Astrocyte of the spinal cord (primary cell): ENCODE results near the gene APOO.
A peak's percentile ranks its signal among the peaks of the same experiment; 100 is the strongest.

Experiments used
- DNase-seq: peaks from one replicate; pipeline ENCODE4 v3.0.0; 2011; ENCODE audit warnings: low read depth, low spot score
- H3K4me3 ChIP-seq: 2 replicates; pipeline ENCODE4 v1.5.1; 2011; ENCODE audit warnings: low read depth, mild to moderate bottlenecking, low read length, moderate library complexity
- CTCF ChIP-seq: IDR thresholded peaks from 2 replicates; pipeline ENCODE4 v1.5.1; 2012; ENCODE audit warnings: low read depth, mild to moderate bottlenecking, low read length, inconsistent platforms
- in situ Hi-C: cut with HindIII; loops from 2 replicates; pipeline ENCODE4 v1.10.0; 2017; ENCODE audit warnings: low sequenced_read_pairs

APOO gene

GRCh38 chrX:23790155-23790497 lies 117.6 kb downstream of the APOO start:
- no peak for TF ChIP-seq CTCF
- no peak overlapping the region for H3K4me3 ChIP-seq
- in situ Hi-C loops: no loop called here
- DNase-seq: no peak

GRCh38 chrX:23789386-23790154 lies 118.2 kb downstream of the APOO start:
- no peak for DNase-seq
- TF ChIP-seq CTCF: no peak
- no peak overlapping the region for H3K4me3 ChIP-seq
- in situ Hi-C loops: no loop called here

- TF ChIP-seq CTCF: no peak
- in situ Hi-C loops: no loop called here
- no peak overlapping the region for H3K4me3 ChIP-seq
- no peak for DNase-seq
Measured at GRCh38 chrX:23788946-23789345, 118.8 kb downstream of the APOO start.

GRCh38 chrX:23788521-23788920 lies 119.2 kb downstream of the APOO start:
- no peak for TF ChIP-seq CTCF
- H3K4me3 ChIP-seq: no peak overlapping the region
- DNase-seq: no peak
- in situ Hi-C loops: no loop called here

GRCh38 chrX:23787745-23788118 lies 120.0 kb downstream of the APOO start:
- in situ Hi-C loops: no loop called here
- no peak for DNase-seq
- no peak for TF ChIP-seq CTCF
- H3K4me3 ChIP-seq: no peak overlapping the region

- in situ Hi-C loops: no loop called here
- no peak overlapping the region for H3K4me3 ChIP-seq
- TF ChIP-seq CTCF: no peak
- DNase-seq: peak; percentile 9
Measured at GRCh38 chrX:23786268-23786815, 121.4 kb downstream of the APOO start.

GRCh38 chrX:23785580-23785979 lies 122.2 kb downstream of the APOO start:
- in situ Hi-C loops: no loop called here
- TF ChIP-seq CTCF: no peak
- DNase-seq: no peak
- H3K4me3 ChIP-seq: no peak overlapping the region
